Liver (tissue), 9 donors: ENCODE results near the gene SUPT20HL1. TPM values are rescaled to one million over a fixed set of nuclear protein-coding genes. Genes with fewer than 3 reads are reported as not detected.

Source experiments
- DNase-seq: peaks from one replicate; pipeline ENCODE4 v3.0.0-alpha.2; 2017; ENCODE audit warnings: low spot score
- H3K27ac ChIP-seq, 2 donors: one replicate each; pipeline ENCODE4 v1.7.0; 2013; ENCODE audit warnings: inconsistent platforms in 2 of 2, low read length in 2 of 2, control low read depth in 1 of 2, low read depth in 1 of 2, mild to moderate bottlenecking in 1 of 2
- H3K27me3 ChIP-seq, 4 donors: one replicate each; pipeline versions ENCODE4 v1.6.1 to v1.7.0; 2013; ENCODE audit warnings: low read length in 3 of 4, inconsistent platforms in 1 of 4, mild to moderate bottlenecking in 1 of 4, moderate library complexity in 1 of 4; ENCODE audit not compliant: control insufficient read depth in 4 of 4, insufficient read depth in 4 of 4
- H3K36me3 ChIP-seq, 4 donors: one replicate each; pipeline versions ENCODE4 v1.6.1 to v1.7.0; 2013; ENCODE audit warnings: low read length in 3 of 4, mild to moderate bottlenecking in 3 of 4, low read depth in 1 of 4, moderate library complexity in 1 of 4; ENCODE audit not compliant: control insufficient read depth in 4 of 4, insufficient read depth in 3 of 4
- H3K4me1 ChIP-seq, 4 donors: one replicate each; pipeline versions ENCODE4 v1.6.1 to v1.7.0; 2013; ENCODE audit warnings: low read length in 3 of 4, mild to moderate bottlenecking in 3 of 4, moderate library complexity in 1 of 4; ENCODE audit not compliant: control insufficient read depth in 4 of 4, insufficient read depth in 4 of 4
- H3K4me3 ChIP-seq, 3 donors: one replicate each; pipeline versions ENCODE4 v1.6.1 to v1.7.0; 2013; ENCODE audit warnings: low read length in 3 of 3, control low read depth in 1 of 3, low read depth in 1 of 3, mild to moderate bottlenecking in 1 of 3
- H3K9ac ChIP-seq, 2 donors: one replicate each; pipeline ENCODE4 v1.7.0; 2013; ENCODE audit warnings: low read length in 2 of 2, mild to moderate bottlenecking in 2 of 2, moderate library complexity in 2 of 2, control low read depth in 1 of 2, low read depth in 1 of 2
- H3K9me3 ChIP-seq, 4 donors: one replicate each; pipeline versions ENCODE4 v1.6.1 to v1.7.0; 2013; ENCODE audit warnings: low read length in 3 of 4; ENCODE audit not compliant: control insufficient read depth in 4 of 4
- EGR1 ChIP-seq, 2 donors: IDR thresholded peaks; 2 replicates each; pipeline ENCODE4 v1.6.1; 2016 to 2018; ENCODE audit warnings: antibody characterized with exemption in 2 of 2, low read depth in 2 of 2
- FOXA1 ChIP-seq: IDR thresholded peaks from 2 replicates; pipeline ENCODE4 v1.6.1; 2016; ENCODE audit warnings: antibody characterized with exemption
- FOXA2 ChIP-seq: IDR thresholded peaks from 2 replicates; pipeline ENCODE4 v1.6.1; 2016; ENCODE audit warnings: antibody characterized with exemption
- GABPA ChIP-seq, 2 donors: IDR thresholded peaks in 1 of 2; conservative IDR thresholded peaks in 1 of 2; 2 replicates each; pipeline ENCODE4 v1.6.1; 2016; ENCODE audit warnings: antibody characterized with exemption in 2 of 2, mild to moderate bottlenecking in 1 of 2, moderate library complexity in 1 of 2
- HNF4A ChIP-seq, 2 donors: conservative IDR thresholded peaks; 2 replicates each; pipeline ENCODE4 v1.6.1; 2016; ENCODE audit warnings: antibody characterized with exemption in 2 of 2, mild to moderate bottlenecking in 2 of 2
- HNF4G ChIP-seq: IDR thresholded peaks from 2 replicates; pipeline ENCODE4 v1.6.1; 2016; ENCODE audit warnings: antibody characterized with exemption
- JUND ChIP-seq, 2 donors: IDR thresholded peaks; 2 replicates each; pipeline ENCODE4 v1.6.1; 2016; ENCODE audit warnings: antibody characterized with exemption in 2 of 2
- NR2F2 ChIP-seq: IDR thresholded peaks from 2 replicates; pipeline ENCODE4 v1.6.1; 2016; ENCODE audit warnings: antibody characterized with exemption
- RAD21 ChIP-seq, 2 donors: IDR thresholded peaks; 2 replicates each; pipeline ENCODE4 v1.6.1; 2016; ENCODE audit warnings: antibody characterized with exemption in 2 of 2, mild to moderate bottlenecking in 2 of 2
- RXRA ChIP-seq, 2 donors: IDR thresholded peaks; 2 replicates each; pipeline ENCODE4 v1.6.1; 2017 to 2018; ENCODE audit warnings: antibody characterized with exemption in 2 of 2, mild to moderate bottlenecking in 1 of 2
- SP1 ChIP-seq: IDR thresholded peaks from 2 replicates; pipeline ENCODE4 v1.6.1; 2018; ENCODE audit warnings: antibody characterized with exemption, mild to moderate bottlenecking
- TAF1 ChIP-seq: conservative IDR thresholded peaks from 2 replicates; pipeline ENCODE4 v1.6.1; 2016; ENCODE audit warnings: antibody characterized with exemption, mild to moderate bottlenecking
- YY1 ChIP-seq: IDR thresholded peaks from 2 replicates; pipeline ENCODE4 v1.6.1; 2016; ENCODE audit warnings: antibody characterized with exemption, mild to moderate bottlenecking
- ZBTB33 ChIP-seq: IDR thresholded peaks from 2 replicates; pipeline ENCODE4 v1.6.1; 2016; ENCODE audit warnings: antibody characterized with exemption
- WGBS: extraction: QIAGEN DNeasy Blood & Tissue Kit; methylation state at CpG from one replicate; pipeline ENCODE4 v1.1.7; 2013; 5-methylcytosine and 5-hydroxymethylcytosine counted together
- polyA plus RNA-seq, 2 donors: library from polyadenylated mRNA; stranded (reverse) in 1 of 2; unstranded in 1 of 2; fragments of 200-250 nt in 1 of 2; fragments of >200 nt in 1 of 2; fragmentation: Nextera tagmentation in 1 of 2; extraction: Ambion mirVana in 1 of 2; gene quantifications; one replicate each; pipeline versions ENCODE4 v1.2.1 to v1.2.3, GENCODE V29; 2013 to 2015
- total RNA-seq, 2 donors: library from RNA; depleted of rRNA; stranded (reverse); fragments of >200 nt; gene quantifications; one replicate each; pipeline ENCODE4 v1.2.3, GENCODE V29; 2014
- TF ChIP-seq, protein P1 (sequence below): fragments of 150-350 bp; IDR thresholded peaks from 2 replicates; pipeline ENCODE4 v1.5.1; 2017; ENCODE audit warnings: improper control_type of control experiment, low read depth, low read length; ENCODE audit not compliant: missing input control
- TF ChIP-seq, protein P2 (sequence below): IDR thresholded peaks from 2 replicates; pipeline ENCODE4 v1.6.1; 2016; ENCODE audit warnings: antibody characterized with exemption
- TF ChIP-seq, protein P3 (sequence below): IDR thresholded peaks from 2 replicates; pipeline ENCODE4 v1.6.1; 2016; ENCODE audit warnings: antibody characterized with exemption
- donor health status: healthy.
- donor health status: healthy.
- donor health status: healthy.
- donor health status: healthy.
- donor health status: healthy.

Gene SUPT20HL1
- total and polyA plus RNA-seq, 4 donors: not detected

DNA sequence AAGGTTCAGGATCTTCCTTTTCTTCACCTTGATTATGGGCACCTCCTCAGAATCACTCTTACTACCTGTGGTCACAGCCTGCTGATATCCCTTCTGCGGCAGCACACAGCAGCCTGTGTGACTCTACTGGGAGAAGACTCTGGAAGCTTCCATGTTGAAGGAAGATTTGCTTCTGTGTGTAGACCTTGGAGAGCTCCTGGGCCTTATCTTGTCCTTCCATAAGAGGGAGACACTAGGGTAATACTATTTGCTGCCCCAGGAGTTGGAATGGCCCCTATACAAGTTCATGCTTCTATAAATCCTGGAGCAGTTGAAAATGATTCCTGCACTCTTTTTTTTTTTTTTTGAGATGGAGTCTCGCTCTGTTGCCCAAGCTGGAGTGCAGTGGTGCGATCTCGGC, 10.2 kb upstream of the SUPT20HL1 start:
- no peaks in the 10 kb centered on the region for H3K9me3 ChIP-seq
- 98% methylated on average over 4 of the region's 4 CpGs for WGBS
- no peaks in the 10 kb centered on the region for H3K4me1 ChIP-seq
- H3K9ac ChIP-seq: no peak overlapping the region
- H3K27me3 ChIP-seq: no peaks in the 10 kb centered on the region
- TF ChIP-seq RAD21 (IDR thresholded peaks at IDR 0.05): no peak
- no peak for TF ChIP-seq RXRA (IDR thresholded peaks at IDR 0.05)
- no peak for TF ChIP-seq EGR1 (IDR thresholded peaks at IDR 0.05; ENCODE audit: low read depth in 2 of 2)
- no peak for TF ChIP-seq ZBTB33
- no peak for TF ChIP-seq GABPA (IDR thresholded peaks at IDR 0.05 in 1 of 2, conservative IDR thresholded peaks at IDR 0.05 in 1 of 2)
- TF ChIP-seq FOXA2: no peak
- TF ChIP-seq HNF4G: no peak
- TF ChIP-seq, protein P1, sequence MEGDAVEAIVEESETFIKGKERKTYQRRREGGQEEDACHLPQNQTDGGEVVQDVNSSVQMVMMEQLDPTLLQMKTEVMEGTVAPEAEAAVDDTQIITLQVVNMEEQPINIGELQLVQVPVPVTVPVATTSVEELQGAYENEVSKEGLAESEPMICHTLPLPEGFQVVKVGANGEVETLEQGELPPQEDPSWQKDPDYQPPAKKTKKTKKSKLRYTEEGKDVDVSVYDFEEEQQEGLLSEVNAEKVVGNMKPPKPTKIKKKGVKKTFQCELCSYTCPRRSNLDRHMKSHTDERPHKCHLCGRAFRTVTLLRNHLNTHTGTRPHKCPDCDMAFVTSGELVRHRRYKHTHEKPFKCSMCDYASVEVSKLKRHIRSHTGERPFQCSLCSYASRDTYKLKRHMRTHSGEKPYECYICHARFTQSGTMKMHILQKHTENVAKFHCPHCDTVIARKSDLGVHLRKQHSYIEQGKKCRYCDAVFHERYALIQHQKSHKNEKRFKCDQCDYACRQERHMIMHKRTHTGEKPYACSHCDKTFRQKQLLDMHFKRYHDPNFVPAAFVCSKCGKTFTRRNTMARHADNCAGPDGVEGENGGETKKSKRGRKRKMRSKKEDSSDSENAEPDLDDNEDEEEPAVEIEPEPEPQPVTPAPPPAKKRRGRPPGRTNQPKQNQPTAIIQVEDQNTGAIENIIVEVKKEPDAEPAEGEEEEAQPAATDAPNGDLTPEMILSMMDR: no peak
- no peak for TF ChIP-seq NR2F2
- TF ChIP-seq TAF1: no peak
- TF ChIP-seq, protein P2, sequence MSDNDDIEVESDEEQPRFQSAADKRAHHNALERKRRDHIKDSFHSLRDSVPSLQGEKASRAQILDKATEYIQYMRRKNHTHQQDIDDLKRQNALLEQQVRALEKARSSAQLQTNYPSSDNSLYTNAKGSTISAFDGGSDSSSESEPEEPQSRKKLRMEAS: no peak
- TF ChIP-seq, protein P3, sequence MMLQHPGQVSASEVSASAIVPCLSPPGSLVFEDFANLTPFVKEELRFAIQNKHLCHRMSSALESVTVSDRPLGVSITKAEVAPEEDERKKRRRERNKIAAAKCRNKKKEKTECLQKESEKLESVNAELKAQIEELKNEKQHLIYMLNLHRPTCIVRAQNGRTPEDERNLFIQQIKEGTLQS: no peak
- no peak for TF ChIP-seq HNF4A (conservative IDR thresholded peaks at IDR 0.05)
- no peak for TF ChIP-seq SP1
- no peak for TF ChIP-seq JUND (IDR thresholded peaks at IDR 0.05)
- TF ChIP-seq FOXA1: no peak
- TF ChIP-seq YY1: no peak
- no peak for DNase-seq
- no peaks in the 10 kb centered on the region for H3K36me3 ChIP-seq
- H3K27ac ChIP-seq: no peak overlapping the region
- H3K4me3 ChIP-seq: no peak overlapping the region

- no peak for DNase-seq
- H3K4me3 ChIP-seq: no peak overlapping the region
- peaks cover 0 to 2% (median 0%) of the 10 kb centered on the region in 4 donors for H3K9me3 ChIP-seq
- no peaks in the 10 kb centered on the region for H3K4me1 ChIP-seq
- H3K9ac ChIP-seq: no peak overlapping the region
- no peaks in the 10 kb centered on the region for H3K27me3 ChIP-seq
- TF ChIP-seq GABPA (IDR thresholded peaks at IDR 0.05 in 1 of 2, conservative IDR thresholded peaks at IDR 0.05 in 1 of 2) (no peak), RXRA (IDR thresholded peaks at IDR 0.05) (no peak), SP1 (no peak), ZBTB33 (no peak), FOXA2 (no peak), FOXA1 (no peak)
- no peak overlapping the region for H3K27ac ChIP-seq
- 96% methylated on average over 8 of the region's 8 CpGs for WGBS
- H3K36me3 ChIP-seq: no peaks in the 10 kb centered on the region
These were observed 5.3 kb upstream of the SUPT20HL1 start for GRCh38 chrX:24355095-24355494.
